ENCODE data around the gene HTR3B. TPM values are rescaled to one million over a fixed set of nuclear protein-coding genes. Genes with fewer than 3 reads are reported as not detected.

Gene HTR3B
- total RNA-seq, 1 experiment from 2014 or later, result not detected

- Histone ChIP-seq H4K5ac (ENCODE audit: insufficient read length, low read depth, low read length) (no peak overlapping the region), H3K9me3 (ENCODE audit: control insufficient read depth, low read depth, low read length) (no peaks in the 10 kb centered on the region), H3K18ac (ENCODE audit: insufficient read length, low read depth, low read length) (no peak overlapping the region), H4K91ac (ENCODE audit: insufficient read length, low read depth, low read length) (no peak overlapping the region), H3K23ac (ENCODE audit: insufficient read length, low read depth, low read length) (no peak overlapping the region), H3K79me1 (ENCODE audit: insufficient read depth, low read depth, low read length, poor library complexity, severe bottlenecking) (no peaks in the 10 kb centered on the region), H2BK5ac (ENCODE audit: insufficient read length, low read length) (no peak overlapping the region), H3K79me2 (ENCODE audit: insufficient read depth, low read length) (no peaks in the 10 kb centered on the region), H2AK5ac (ENCODE audit: insufficient read length, low read length) (no peak overlapping the region), H2BK20ac (ENCODE audit: low read depth, low read length, poor library complexity, severe bottlenecking) (no peak overlapping the region), H3T11ph (ENCODE audit: low read length) (no peak overlapping the region), H3K27me3 (ENCODE audit: insufficient read depth, low read length) (no peaks in the 10 kb centered on the region), H2AFZ (ENCODE audit: low read length) (no peak overlapping the region), H3K4me1 (ENCODE audit: insufficient read depth, low read length) (no peaks in the 10 kb centered on the region; the same call in 1 of the 2 replicates), H3K9ac (ENCODE audit: extremely low read depth, insufficient read length, low read length) (no peak overlapping the region), H3K14ac (ENCODE audit: insufficient read depth, low read length) (no peak overlapping the region), H3K4ac (ENCODE audit: low read depth, low read length) (no peak overlapping the region), H4K8ac (replicated peaks; ENCODE audit: insufficient read length, low read depth, low read length) (no peak overlapping the region), H2BK120ac (ENCODE audit: low read depth, low read length, poor library complexity, severe bottlenecking) (no peak overlapping the region), H3K23me2 (ENCODE audit: insufficient read length, low read depth, low read length, poor library complexity, severe bottlenecking) (no peaks in the 10 kb centered on the region), H2BK15ac (ENCODE audit: low read depth, low read length) (no peak overlapping the region), H3K56ac (ENCODE audit: insufficient read length, low read depth, low read length) (no peak overlapping the region), H2BK12ac (ENCODE audit: insufficient read length, low read depth, low read length) (no peak overlapping the region), H4K20me1 (ENCODE audit: control insufficient read depth, insufficient read depth, insufficient read length) (no peaks in the 10 kb centered on the region), H3K4me2 (ENCODE audit: insufficient read depth, insufficient read length, low read length) (no peak overlapping the region), H3K27ac (ENCODE audit: insufficient read length, low read depth, low read length) (no peak overlapping the region)
- H3K27ac Mint-ChIP-seq, result no peak overlapping the region; a peak in 1 of 7 replicates
- no peaks in the 10 kb centered on the region for H3K27me3 Mint-ChIP-seq (ENCODE audit: low read depth)
- no CpG with 5 or more reads among the region's 10 CpGs for WGBS (ENCODE audit: extremely low coverage, insufficient read length, low lambda C conversion rate)
- H3K9me3 Mint-ChIP-seq, result no peaks in the 10 kb centered on the region; a peak in 1 of 5 replicates
- peaks cover 0 to 1% (median 0%) of the 10 kb centered on the region in 3 experiments; a peak in 1 of 7 replicates for H3K36me3 Mint-ChIP-seq (ENCODE audit: insufficient read depth in 1 of 3, low read depth in 3 of 3)
- peak; percentile 21; the same call in 2 of the 3 replicates for TF ChIP-seq CTCF (conservative IDR thresholded peaks at IDR 0.05)
- H3K4me3 Mint-ChIP-seq, result no peak overlapping the region
- DNase-seq, result peak; percentile 43
- peaks cover 23 to 25% of the 10 kb centered on the region in 2 experiments for H3K4me1 Mint-ChIP-seq
Observed at GRCh38 chr11:113895367-113896155, 9.0 kb upstream of the HTR3B start.
